ENCODE results near the gene MMP7.
"Not testable (repeated sequence)": the region's sequence is repeated elsewhere in the genome, so short reads cannot be mapped to it uniquely, and the experiment has no call there.

MMP7 gene

GRCh38 chr11:102539567-102539966 lies 9.0 kb upstream of the MMP7 start:
- no peak for DNase-seq (ENCODE audit: low read depth)

GRCh38 chr11:102538932-102539331 lies 8.4 kb upstream of the MMP7 start:
- no peak for DNase-seq (ENCODE audit: low read depth)

DNA sequence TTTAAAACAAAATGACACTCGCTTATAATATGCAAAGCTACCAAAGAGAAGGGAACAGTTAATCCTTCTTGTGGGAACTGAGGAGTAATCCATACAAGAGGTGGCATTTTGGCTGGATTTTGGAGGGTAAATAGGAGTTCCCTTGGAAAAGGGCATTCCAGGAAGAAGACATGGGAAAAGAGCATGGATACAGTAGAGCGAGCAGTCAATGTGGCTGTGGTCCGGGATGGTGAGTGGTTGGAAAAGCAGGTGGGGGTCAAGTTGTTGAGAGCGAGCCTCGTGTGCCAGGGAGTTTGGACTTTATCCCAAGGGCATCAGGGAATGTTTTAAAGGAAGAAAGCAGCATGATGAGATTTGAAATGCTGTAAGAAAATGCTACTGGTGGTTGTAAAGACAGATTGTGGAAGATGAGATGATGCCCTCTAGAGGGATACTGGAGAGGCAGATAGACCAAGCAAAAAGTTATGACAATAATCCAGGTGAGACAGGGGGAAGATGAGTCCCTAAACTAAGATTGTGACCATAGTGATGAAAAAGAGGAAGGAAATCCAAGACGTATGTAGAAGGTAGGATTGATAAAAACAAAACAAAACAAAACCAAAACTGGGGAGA lies 3.8 kb upstream of the MMP7 start:
- DNase-seq (ENCODE audit: low read depth) = no peak

DNA sequence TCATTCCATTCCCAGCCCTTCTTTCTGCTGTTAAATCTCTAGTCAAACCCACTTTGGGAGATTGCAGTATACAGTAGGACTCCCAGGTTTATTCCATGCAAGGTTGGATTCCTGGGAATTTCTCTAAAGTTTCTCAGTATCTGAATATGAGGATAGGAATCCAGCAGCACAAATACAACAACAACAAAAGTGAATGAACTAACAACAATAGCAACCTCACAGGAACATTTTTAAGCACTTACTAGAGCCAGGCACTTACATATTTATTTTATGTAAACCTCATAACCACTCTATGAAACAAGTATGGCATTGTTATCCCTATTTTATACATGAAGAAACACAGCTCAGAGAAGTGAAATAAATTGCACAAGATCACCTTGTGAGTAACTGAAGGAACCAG lies 1.9 kb downstream of the MMP7 start:
- DNase-seq (ENCODE audit: low read depth) = no peak

- DNase-seq (ENCODE audit: low read depth) = no peak
These were observed 2.9 kb downstream of the MMP7 start for GRCh38 chr11:102527684-102528083.

- no peak for DNase-seq (ENCODE audit: low read depth)
These were observed 3.5 kb downstream of the MMP7 start for GRCh38 chr11:102527041-102527440.

- DNase-seq (ENCODE audit: low read depth) = no peak
These were observed 6.7 kb downstream of the MMP7 start for GRCh38 chr11:102523887-102524286.

GRCh38 chr11:102523189-102523570 lies 7.4 kb downstream of the MMP7 start:
- DNase-seq (ENCODE audit: low read depth) = no peak

DNA sequence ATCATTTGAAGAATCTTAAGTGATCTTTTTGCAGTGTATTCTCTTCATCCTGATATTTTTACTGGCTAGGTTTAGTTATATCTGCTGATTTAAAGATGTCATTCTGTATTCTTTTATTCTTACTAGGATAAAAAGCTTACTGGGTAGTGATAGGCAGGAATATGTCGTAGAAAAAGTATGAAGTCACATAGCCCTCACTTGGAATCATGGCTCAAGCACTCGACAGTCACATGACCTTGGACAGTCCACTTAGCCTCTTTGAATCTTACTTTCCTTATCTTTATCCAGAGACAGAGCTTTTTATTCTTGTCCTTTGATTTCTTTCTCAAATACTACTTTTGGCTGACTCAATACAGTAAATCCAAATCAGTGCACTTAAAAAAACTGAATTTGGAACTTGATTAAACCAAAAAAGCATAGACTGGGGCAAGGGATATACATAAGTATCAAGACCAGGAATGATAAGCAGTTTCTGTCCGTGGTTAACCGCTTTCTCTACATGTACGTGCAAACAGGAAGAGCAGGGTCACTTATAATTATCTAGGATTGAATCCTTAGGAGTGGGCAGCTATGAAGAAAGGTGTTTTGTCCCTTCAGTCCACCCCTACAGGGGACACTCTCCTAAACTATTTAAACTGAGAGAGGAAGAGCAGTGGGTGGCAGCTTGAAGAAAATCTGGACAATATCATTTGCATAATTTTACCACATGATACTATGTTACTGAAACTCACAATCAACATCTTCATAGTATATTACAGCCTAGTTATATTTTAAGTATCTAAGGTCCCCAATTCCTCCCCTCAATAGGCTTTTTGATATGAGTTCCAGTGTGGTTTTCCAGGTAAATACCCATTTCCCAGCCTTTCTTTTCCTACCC lies 8.0 kb downstream of the MMP7 start:
- DNase-seq (ENCODE audit: low read depth) = no peak

- DNase-seq (ENCODE audit: low read depth) = no peak
These were observed 9.4 kb downstream of the MMP7 start for GRCh38 chr11:102521121-102521520.

DNA sequence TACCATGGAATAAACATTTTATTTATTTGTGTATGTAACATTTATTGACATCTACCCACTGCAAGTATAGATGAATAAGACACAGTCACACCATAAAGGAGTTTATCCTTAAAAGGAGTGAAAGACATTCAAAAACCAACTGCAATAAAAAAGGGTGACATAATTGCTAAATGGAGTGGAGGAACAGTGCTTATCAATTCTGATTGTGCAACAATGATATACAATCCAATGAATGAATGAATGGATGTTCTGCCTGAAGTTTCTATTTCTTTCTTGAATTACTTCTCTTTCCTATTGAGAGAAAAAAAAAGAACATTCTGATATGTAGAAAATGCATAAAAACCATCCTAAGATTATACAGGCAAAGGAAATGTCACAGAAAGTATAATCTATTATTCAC lies 10.0 kb downstream of the MMP7 start:
- DNase-seq (ENCODE audit: low read depth) = no peak

DNA sequence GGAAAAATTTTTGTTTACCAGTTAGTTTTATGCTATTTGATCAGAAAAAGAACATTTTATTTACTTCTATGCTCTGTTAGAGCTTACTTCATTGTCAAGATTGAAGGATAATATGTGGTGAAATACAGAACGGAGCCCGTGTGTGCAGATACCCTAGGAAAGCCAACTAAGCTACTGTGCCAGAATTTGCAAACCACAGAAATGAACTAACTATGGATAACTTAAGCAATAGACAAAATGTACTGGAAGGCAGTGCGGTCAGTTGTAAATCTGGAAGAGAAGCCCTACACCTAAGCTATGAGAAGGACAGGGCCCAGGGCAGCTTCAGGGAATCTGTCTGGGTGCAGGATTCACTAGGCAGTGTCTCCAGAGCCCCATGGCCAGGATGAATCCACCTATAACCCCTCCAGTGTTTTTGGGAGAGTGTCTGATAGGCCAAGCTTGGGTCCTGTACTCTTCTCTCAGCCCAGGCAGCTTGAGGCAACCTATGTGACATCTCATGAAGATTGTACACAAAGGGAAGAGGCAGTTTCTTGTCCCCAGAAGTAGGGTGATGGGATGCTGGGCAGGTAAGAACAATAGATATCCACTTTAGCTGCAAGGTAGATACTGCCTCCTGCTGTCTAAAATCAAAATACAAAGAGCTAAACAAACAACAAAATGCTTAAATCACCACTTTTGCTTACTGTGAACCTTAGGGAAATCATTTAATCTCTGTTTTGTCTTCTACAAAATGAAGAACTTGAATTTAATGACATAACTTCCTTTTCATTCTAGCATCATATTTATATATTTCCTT lies 12.1 kb downstream of the MMP7 start:
- DNase-seq (ENCODE audit: low read depth) = no peak

GRCh38 chr11:102517670-102518069 lies 12.9 kb downstream of the MMP7 start:
- DNase-seq (ENCODE audit: low read depth) = no peak

GRCh38 chr11:102516179-102516578 lies 14.4 kb downstream of the MMP7 start:
- DNase-seq (ENCODE audit: low read depth) = no peak

DNA sequence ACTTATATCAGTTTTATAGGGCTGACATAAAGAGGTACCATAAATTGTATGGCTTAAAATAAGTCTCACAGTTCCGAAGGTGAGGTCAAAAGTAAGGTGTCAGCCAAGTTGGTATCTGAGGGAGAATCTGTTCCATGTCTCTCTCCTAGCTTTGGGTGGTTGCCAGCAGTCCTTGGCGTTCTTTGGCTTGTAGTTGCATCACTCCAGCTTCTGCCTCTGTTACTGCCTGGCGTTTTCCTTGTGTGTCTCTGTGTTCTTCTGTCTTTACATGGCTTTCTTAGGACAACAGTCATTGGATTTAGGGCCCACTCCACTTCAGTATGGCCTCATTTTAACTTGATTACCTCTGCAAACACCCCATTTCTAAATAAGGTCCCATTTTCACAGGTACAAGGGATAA lies 16.7 kb downstream of the MMP7 start:
- DNase-seq (ENCODE audit: low read depth) = no peak

- no peak for DNase-seq (ENCODE audit: low read depth)
These were observed 20.0 kb downstream of the MMP7 start for GRCh38 chr11:102510439-102511135.

GRCh38 chr11:102502831-102503230 lies 27.7 kb downstream of the MMP7 start:
- not testable (repeated sequence) for DNase-seq (ENCODE audit: low read depth)

DNA sequence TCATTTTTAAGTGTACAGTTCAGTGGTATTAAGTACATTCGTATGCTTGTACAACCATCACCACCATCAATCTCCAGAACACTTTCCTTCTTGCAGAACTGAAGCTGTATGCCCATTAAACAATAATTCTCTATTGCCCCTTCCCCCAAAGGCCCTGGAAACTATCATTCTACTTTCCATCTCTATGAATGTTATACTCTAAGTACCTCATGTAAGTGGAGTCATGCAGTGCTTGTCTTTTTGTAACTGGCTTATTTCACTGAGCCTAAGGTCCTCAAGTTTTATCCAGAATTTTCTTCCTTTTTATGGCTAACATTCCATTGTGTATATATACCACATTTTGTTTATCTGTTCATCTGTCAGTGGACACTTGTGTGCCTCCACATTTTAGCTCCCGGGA lies 29.7 kb downstream of the MMP7 start:
- no peak for DNase-seq (ENCODE audit: low read depth)

- no peak for DNase-seq (ENCODE audit: low read depth)
These were observed 30.6 kb downstream of the MMP7 start for GRCh38 chr11:102499931-102500330.

- DNase-seq (ENCODE audit: low read depth) = no peak
These were observed 31.4 kb downstream of the MMP7 start for GRCh38 chr11:102499151-102499550.

DNA sequence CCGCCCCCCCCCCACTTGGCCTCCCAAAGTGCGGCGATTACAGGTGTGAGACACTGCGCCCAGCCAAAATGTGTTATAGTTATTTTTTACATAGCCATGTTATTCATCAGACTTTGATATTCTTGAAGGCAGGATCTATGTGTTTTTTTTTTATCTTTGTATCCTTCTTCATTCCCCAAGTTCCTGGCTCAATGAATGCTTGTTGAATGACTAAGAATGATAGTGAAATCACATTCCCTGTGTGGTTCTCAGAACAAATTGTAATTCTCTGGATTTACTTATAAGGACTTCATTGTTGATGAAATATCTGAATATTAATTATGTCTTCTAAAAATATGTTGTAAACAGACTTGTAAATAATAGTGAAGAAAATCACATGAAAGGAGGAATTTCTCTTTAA lies 33.5 kb downstream of the MMP7 start:
- no peak for DNase-seq (ENCODE audit: low read depth)

Data from stimulated activated CD8-positive, alpha-beta memory T cell treated with anti-CD3 and anti-CD28 coated beads, Interleukin-15, amount 100 ng/mL, for 1 hour (primary cell).